Activated CD4-positive, CD25-positive, alpha-beta regulatory T cell (primary cell): ENCODE measurements around the gene TCEA3.
A peak's percentile ranks its signal among the peaks of the same experiment; 100 is the strongest.
"Not testable (repeated sequence)": the region's sequence is repeated elsewhere in the genome, so short reads cannot be mapped to it uniquely, and the experiment has no call there.

Experiments
- DNase-seq, 4 experiments: peaks; one replicate each; lab custom pipeline; 2025; lab: John Stamatoyannopoulos, UW

Gene TCEA3

DNA sequence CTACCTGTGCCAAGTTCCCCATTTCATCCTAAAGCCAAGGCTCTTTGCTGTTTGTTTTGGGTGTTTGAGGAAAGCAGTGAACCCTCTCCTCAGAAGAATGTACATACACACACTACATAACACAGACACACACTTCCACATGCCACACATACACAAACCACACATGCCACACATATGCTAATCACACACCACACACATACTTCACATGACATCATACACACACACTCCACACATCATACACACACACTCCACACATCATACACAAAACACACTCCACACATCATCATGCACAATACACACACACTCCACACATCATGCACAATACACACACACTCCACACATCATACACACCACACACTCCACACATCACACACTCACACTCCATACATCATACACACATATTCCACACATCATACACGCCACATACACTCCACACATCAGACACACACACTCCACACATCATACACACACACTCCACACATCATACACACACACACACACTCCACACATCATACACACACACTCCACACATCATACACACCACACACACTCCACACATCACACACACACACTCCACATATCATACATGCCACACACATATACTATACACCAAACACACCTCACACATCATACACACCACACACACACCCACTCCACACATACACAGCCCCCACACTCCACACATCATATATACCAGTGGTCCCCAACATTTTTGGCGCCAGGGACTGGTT, 32.3 kb downstream of the TCEA3 start:
- no peak for DNase-seq

DNA sequence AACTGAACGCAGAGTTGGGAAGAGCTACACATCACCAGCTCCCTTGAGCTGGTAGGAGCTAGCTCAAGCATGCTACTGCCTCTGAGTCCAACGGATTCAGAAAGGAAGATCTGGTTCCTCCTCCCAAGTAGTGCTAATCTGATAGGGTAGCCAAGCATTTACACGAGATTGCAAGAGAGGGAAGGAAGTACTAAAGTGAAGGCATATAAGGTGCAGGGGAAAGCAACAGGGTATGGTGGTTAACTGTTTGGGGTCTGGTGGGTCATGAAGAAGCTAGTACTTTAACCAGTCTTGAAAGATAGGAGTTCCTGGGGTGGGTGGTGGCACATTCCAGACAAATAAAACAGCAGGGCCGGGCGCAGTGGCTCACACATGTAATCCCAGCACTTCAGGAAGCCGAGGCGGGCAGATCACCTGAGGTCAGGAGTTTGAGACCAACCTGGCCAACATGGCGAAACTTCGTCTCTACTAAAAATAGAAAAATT, 34.7 kb downstream of the TCEA3 start:
- no peak for DNase-seq

- no peak for DNase-seq
Measured at GRCh38 chr1:23387494-23387893, 37.1 kb downstream of the TCEA3 start.

GRCh38 chr1:23385119-23385621, 39.4 kb downstream of the TCEA3 start:
- no peak for DNase-seq

DNA sequence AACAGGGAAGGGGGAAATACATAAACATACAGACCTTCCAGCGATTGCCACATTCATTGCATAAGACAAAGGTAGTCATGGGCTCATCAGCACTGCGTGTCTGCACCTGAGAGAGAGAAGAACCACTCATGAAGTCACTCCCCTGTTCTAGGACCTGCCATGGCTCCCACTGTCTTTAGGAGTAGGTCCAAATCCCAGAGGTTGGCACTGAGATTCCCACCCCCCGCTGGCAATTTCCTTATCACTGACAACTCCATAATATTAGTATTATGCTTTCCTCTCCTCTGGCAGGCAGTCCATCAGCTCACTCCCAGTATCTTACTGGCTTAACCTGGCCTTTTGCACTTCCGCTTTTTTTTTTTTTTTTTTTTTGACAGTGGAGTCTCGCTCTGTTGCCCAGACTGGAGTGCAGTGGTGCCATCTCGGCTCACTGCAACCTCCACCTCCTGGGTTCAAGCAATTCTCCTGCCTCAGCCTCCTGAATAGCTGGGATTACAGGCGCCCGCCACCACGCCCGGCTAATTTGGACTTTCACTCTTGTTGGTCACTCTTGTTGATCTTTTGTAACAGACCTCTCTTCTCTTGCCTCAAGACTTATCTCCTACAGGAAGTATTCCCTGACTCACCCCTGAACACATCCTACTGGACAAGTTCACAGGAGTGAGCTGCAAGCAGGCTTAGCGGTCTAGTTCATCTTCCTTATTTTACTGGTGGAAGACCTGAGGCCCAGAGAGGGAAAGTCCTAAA, 40.1 kb downstream of the TCEA3 start:
- no peak for DNase-seq

DNA sequence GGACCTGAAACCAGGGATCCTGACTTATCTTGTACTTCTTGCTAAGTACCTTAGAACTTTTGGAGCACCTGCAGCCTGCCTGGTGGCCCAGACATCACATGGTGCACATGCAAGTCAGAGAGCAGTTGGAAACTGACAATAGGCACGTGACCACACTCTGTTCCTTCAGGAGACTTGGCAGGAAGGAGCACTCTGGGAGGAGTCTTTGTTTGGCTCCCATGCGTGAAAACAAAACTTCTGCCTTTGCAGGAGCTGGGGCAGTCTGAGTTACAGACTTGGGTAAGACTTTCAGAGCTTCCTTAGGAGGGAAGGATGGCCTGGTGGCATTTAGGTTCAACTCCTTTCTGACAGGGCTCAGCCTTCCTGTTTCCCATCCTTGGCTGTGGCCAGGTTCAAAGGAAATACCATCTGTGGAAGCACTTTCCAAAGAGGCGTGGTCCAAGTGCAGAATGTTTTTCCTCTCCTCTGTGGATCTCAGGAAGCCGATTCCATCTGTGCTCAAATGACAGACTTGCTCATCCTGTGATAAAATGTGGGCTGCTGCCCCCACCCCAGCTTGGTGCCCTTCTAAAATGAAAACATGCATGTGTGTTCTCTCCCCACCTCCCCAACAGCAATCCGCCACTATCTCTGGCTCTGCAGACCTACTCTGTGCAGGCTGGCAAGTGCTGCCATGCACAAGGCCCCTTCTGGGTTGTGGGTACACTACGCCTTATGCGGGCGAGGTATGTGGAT, 40.8 kb downstream of the TCEA3 start:
- DNase-seq, result no peak

DNA sequence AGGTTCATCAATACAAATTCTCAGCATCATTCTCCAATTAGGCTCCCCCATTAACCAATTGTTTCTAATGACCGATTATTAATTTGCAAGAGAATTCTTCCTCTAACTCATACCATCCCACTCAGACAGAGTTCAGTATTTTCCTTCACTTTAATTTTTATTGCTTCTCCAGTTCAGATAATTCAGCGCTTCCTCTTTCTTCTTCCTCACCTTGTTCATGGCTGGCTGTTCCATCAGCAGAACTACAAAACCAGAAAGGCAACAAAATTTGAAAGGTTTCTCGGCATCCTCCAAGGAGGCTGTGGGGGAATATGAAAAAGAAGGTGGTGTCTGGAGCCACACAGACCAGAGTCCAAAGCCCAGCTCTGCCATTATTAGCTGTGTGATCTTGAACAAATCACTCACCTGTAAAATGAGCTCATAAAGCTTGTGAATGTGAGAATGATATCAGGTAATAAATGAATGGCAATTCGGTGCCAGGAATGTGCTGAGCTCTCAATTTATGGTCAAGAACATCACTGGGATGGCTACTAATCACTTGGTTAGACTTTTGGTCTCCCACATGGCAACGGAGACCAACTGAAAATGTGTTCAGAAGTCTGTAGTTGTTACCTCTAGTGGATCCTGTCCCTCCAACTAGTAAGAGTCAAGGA, 43.2 kb downstream of the TCEA3 start:
- DNase-seq, result no peak

- no peak for DNase-seq
Measured at GRCh38 chr1:23380719-23381118, 43.8 kb downstream of the TCEA3 start.

DNA sequence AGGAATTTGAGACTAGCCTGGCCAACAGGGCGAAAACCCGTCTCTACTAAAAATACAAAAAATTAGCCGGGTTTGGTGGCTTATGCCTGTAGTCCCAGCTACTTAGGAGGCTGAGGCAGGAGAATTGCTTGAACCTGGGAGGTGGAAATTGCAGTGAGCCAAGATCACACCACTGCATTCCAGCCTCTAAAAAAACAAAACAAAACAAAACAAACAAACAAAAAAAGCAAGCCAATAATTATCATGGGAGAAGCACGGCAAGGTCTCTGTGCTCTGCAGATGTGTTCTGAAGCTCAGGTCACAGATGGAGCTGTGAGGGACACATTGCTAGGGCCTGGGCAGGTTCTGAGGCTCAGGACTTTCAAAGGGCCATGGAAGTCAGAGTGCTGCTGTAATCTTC, 44.3 kb downstream of the TCEA3 start:
- DNase-seq, result not testable (repeated sequence)

GRCh38 chr1:23376890-23377811, 47.4 kb downstream of the TCEA3 start:
- DNase-seq, result no peak

DNA sequence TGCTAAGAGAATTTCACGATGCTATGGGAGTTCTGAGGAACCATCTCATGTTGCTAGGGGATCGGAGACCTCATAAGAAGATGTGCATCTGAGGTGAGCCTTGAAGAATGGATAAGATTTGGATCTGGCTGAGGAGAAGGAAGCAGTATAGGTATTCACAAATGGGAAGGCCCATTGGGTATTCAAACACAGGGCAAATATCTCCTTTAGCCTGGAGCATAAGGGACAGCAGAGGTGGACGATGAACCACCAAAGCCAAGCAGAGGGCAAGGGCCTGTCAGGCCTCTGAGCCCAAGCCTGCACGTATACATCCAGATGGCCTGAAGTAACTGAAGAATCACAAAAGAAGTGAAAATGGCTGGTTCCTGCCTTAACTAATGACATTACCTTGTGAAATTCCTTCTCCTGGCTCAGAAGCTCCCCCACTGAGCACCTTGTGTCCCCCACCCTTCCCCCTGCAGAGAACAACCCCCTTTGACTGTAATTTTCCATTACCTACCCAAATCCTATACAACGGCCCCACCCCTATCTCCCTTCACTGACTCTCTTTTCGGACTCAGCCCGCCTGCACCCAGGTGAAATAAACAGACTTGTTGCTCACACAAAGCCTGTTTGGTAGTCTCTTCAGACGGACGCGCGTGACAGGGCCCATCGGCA, 50.3 kb downstream of the TCEA3 start:
- not testable (repeated sequence) for DNase-seq

DNA sequence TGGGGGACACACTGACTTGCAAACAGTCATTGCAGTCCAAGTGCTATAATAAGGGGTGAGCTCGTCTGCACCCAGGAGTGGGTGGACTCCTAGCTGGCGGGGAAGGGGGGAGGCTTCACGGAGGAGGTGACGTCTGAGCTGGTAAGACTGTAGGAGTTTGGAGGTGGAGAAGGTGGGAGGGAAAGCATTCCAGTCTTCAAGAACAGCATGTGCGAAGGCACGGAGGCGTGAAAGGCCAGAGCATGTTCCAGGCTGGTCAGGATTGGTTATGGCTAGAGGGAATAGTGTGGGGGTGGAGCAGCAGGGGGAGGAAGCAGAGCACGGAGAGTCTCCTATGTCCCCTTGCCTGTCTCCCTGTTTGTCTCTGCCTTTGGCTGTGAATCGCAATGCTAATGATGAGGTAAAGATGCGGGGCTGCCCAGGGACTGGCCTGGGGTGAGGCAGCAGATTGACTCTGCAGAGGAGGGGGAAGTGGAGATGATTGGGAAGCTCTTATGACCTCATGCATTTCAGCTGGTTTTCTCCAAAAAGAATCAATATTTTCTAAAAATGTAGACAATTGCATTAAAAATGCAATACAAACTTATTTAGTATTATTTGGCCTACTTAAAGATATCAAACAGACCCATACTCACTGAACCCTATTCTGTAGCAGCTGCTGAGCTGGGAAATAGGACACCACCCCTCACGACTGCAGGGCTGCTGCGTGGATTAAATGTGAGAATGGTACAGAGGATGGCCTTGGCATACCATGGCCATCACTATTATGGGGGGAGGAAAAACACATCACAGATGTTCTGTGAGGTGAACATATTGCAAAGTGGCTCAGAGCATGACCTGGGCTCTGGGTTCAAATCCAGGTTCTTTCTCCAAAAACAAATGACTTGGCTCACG, 52.3 kb downstream of the TCEA3 start:
- DNase-seq, result no peak

- DNase-seq, result no peak
Measured at GRCh38 chr1:23370709-23371584, 53.6 kb downstream of the TCEA3 start.

DNA sequence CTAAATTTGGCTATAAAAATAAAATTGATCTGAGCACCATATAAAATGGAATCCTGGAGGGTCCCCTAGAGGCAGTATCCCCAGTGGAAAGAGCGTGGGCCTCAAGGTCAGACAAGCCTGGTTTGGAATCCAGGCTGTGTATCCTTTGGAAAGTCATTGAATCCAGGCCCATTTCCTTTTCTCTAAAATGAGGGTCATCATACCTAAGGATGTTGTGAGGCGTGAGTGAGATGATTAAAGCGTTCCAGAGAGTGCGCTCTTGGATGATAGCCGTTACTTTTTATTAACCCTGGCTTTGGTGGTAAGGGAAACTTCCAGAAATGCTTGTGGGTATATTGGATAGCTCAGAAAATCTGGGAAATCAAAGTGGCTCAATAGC, 54.2 kb downstream of the TCEA3 start:
- DNase-seq, result no peak

DNA sequence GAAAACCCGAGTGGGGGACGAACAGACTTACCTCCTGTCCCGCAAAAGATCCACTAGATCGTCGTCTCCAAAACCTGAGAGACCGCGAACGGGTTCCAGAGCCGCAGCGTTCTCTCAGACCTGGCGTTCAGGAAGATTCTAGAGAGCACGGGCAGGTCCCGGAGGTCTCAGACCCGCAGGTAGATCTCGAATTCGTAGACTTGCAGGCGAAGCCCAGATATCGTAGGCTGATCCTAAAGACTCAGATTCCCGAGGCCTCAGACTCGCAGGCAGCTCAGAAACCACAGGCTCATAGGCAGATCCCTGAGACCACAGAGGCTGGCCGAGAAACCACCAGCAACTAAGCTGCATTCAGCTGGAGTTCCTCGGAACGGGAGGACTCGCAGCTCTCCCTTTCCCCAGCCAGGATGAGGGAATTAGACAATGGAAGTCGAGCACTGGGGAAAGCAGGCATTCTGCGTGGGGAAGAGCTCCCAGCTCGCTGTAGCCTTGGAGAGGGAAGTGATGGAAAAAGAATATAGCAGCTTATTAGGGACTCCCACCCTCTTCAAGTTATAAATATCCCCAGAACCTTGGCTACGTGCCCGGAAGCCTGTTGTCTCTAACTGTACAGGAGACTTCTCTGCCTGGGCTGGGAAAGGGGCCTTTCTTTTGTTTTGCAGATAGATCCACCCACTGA, 55.1 kb downstream of the TCEA3 start, which contains the start of gene ZNF436:
Gene ZNF436, minus strand, starts transcription at position 502 of the 679 bp plus-strand sequence. CDS start 1,831 bp downstream, outside the sequence.
- DNase-seq, result peak in 2 of 4 experiments; percentile 12 to 17

DNA sequence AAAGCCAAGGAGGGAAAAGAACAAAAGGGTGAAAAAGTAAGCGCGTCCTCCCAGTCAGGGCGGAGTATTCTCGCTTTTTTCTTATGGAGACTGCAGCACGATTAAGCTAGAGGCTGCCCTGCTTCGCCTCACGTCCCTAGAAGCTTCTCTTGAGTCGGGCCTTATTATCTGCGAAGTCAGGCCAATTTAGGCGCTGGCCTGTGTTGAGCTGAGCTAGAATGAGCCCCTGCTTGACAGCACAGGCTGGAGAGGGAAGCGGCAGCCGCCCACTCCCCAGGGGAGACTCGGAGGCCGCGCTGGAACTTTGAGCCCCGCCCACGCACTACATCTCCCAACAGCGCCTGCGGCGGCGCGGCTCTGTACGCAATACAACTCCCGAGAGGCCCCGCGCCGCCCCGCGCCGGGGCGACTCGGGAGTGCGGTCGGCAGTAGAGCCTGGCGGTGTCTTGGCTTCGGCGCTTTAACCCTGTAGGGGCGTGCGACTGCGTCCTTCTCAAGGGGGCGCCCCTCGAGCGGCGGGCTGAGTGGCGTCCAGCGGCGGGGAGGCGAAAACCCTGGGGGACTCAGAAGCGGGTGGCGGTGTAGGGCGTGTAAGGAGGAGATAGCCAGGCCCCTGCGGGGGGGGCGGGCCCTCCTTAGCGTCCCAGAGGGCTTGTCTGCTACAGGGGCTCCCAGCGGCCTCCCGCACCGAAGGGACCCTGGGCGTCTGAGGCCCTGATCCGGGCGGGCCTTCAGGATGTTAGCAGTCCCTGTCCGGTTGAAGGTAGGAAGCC, 55.8 kb downstream of the TCEA3 start:
- peak; percentile 71 to 74 (median 73) for DNase-seq
